Mesenchymal stem cell (in vitro differentiated cells and primary cell): ENCODE data around the gene PRR15L.

Experiments used
- DNase-seq: peaks from one replicate; pipeline ENCODE4 v3.0.0-alpha.2; 2013
- H2AFZ ChIP-seq: one replicate; pipeline ENCODE4 v1.6.1; 2013; ENCODE audit warnings: low read depth, mild to moderate bottlenecking, control low read depth, inconsistent platforms, low read length, moderate library complexity
- H2AK5ac ChIP-seq: 2 replicates; pipeline ENCODE4 v1.6.1; 2013; ENCODE audit warnings: low read length, moderate library complexity, mild to moderate bottlenecking, inconsistent platforms; ENCODE audit not compliant: severe bottlenecking
- H2BK120ac ChIP-seq: one replicate; pipeline ENCODE4 v1.6.1; 2013; ENCODE audit warnings: low read depth, mild to moderate bottlenecking, inconsistent platforms, low read length, moderate library complexity
- H2BK12ac ChIP-seq, 2 experiments: one replicate each; pipeline ENCODE4 v1.6.1; 2013; ENCODE audit warnings: inconsistent platforms in 2 of 2, low read length in 2 of 2, mild to moderate bottlenecking in 2 of 2, moderate library complexity in 2 of 2, control low read depth in 1 of 2
- H2BK15ac ChIP-seq: one replicate; pipeline ENCODE4 v1.6.1; 2013; ENCODE audit warnings: mild to moderate bottlenecking, low read depth, inconsistent platforms; ENCODE audit not compliant: poor library complexity, severe bottlenecking
- H2BK5ac ChIP-seq: 2 replicates; pipeline ENCODE4 v1.6.1; 2013; ENCODE audit warnings: low read depth, mild to moderate bottlenecking, low read length, control low read depth, inconsistent platforms; ENCODE audit not compliant: poor library complexity, severe bottlenecking
- H3K14ac ChIP-seq, 2 experiments: one replicate each; pipeline ENCODE4 v1.6.1; 2013; ENCODE audit warnings: inconsistent platforms in 2 of 2, low read length in 2 of 2, control low read depth in 1 of 2, mild to moderate bottlenecking in 1 of 2, moderate library complexity in 1 of 2
- H3K18ac ChIP-seq, 2 experiments: one replicate each; pipeline ENCODE4 v1.6.1; 2013; ENCODE audit warnings: inconsistent platforms in 2 of 2, low read length in 2 of 2, control low read depth in 1 of 2, low read depth in 1 of 2, mild to moderate bottlenecking in 1 of 2
- H3K23ac ChIP-seq, 2 experiments: one replicate each; pipeline ENCODE4 v1.6.1; 2013; ENCODE audit warnings: inconsistent platforms in 2 of 2, low read length in 2 of 2, mild to moderate bottlenecking in 2 of 2, moderate library complexity in 2 of 2, control low read depth in 1 of 2
- H3K27ac ChIP-seq: 2 replicates; pipeline ENCODE4 v1.5.1; 2013; ENCODE audit warnings: mild to moderate bottlenecking, moderate library complexity, low read length, control low read depth, inconsistent platforms; ENCODE audit not compliant: poor library complexity, severe bottlenecking
- H3K27me3 ChIP-seq, 2 experiments: 2 replicates each; pipeline versions ENCODE4 v1.6.1 to v1.7.0; 2013; ENCODE audit warnings: low read length in 2 of 2, mild to moderate bottlenecking in 2 of 2, moderate library complexity in 2 of 2, control low read depth in 1 of 2, inconsistent platforms in 1 of 2; ENCODE audit not compliant: control insufficient read depth in 1 of 2, insufficient read depth in 1 of 2
- H3K36me3 ChIP-seq, 2 experiments: 2 replicates each; pipeline versions ENCODE4 v1.6.1 to v1.7.0; 2013; ENCODE audit warnings: low read length in 2 of 2, control low read depth in 1 of 2, inconsistent platforms in 1 of 2, low read depth in 1 of 2, mild to moderate bottlenecking in 1 of 2; ENCODE audit not compliant: insufficient read depth in 2 of 2, control insufficient read depth in 1 of 2
- H3K4ac ChIP-seq, 2 experiments: one replicate each; pipeline ENCODE4 v1.6.1; 2013; ENCODE audit warnings: inconsistent platforms in 2 of 2, low read length in 2 of 2, mild to moderate bottlenecking in 2 of 2, moderate library complexity in 2 of 2, control low read depth in 1 of 2, low read depth in 1 of 2
- H3K4me1 ChIP-seq: 2 replicates; pipeline ENCODE4 v1.6.1; 2013; ENCODE audit warnings: low read depth, low read length, control low read depth; ENCODE audit not compliant: control insufficient read depth, insufficient read depth
- H3K4me2 ChIP-seq: 2 replicates; pipeline ENCODE4 v1.6.1; 2013; ENCODE audit warnings: low read length, mild to moderate bottlenecking, inconsistent platforms; ENCODE audit not compliant: poor library complexity, severe bottlenecking
- H3K4me3 ChIP-seq, 2 experiments: 2 replicates each; pipeline versions ENCODE4 v1.5.1 to v1.7.0; 2013; ENCODE audit warnings: low read length in 2 of 2, mild to moderate bottlenecking in 2 of 2, control low read depth in 1 of 2, low read depth in 1 of 2; ENCODE audit not compliant: insufficient read depth in 1 of 2
- H3K79me1 ChIP-seq: replicated peaks from 2 replicates; pipeline ENCODE4 v1.6.1; 2013; ENCODE audit warnings: mild to moderate bottlenecking, control low read depth, low read length, inconsistent platforms; ENCODE audit not compliant: poor library complexity, severe bottlenecking
- H3K9ac ChIP-seq: 2 replicates; pipeline ENCODE4 v1.7.0; 2013; ENCODE audit warnings: mild to moderate bottlenecking, low read length, moderate library complexity
- H3K9me3 ChIP-seq: 2 replicates; pipeline ENCODE4 v1.7.0; 2013; ENCODE audit warnings: mild to moderate bottlenecking, low read length; ENCODE audit not compliant: control insufficient read depth
- H4K8ac ChIP-seq: one replicate; pipeline ENCODE4 v1.6.1; 2013; ENCODE audit warnings: inconsistent platforms, mild to moderate bottlenecking, low read length, moderate library complexity
- H4K91ac ChIP-seq: one replicate; pipeline ENCODE4 v1.6.1; 2013; ENCODE audit warnings: mild to moderate bottlenecking, low read length, inconsistent platforms
- WGBS: methylation state at CpG from one replicate; pipeline ENCODE4 v1.1.7; 2013; ENCODE audit warnings: mixed read lengths; 5-methylcytosine and 5-hydroxymethylcytosine counted together

PRR15L gene

DNA sequence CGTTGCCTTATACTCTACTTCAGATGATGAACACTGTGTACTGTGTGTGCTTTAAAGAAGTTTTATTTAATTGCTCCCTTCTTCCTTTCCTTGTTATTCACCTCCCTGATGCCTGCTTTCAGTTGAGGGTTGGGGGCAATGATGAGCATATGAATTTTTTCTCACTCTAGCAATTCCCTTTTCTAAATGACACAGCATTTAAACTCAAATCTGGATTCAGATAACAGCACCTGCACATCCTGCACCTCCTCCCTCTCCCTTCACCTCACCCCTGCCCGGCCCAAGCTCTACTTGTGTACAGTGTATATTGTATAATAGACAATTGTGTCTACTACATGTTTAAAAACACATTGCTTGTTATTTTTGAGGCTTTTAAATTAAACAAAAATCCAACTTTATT is 29.3 kb downstream of the PRR15L start:
- no peak overlapping the region for H3K4ac ChIP-seq
- no peak overlapping the region for H2AFZ ChIP-seq
- H3K14ac ChIP-seq = no peak overlapping the region
- H2BK120ac ChIP-seq = no peak overlapping the region
- H3K4me1 ChIP-seq = no peaks in the 10 kb centered on the region
- no peak for DNase-seq
- H2BK12ac ChIP-seq = no peak overlapping the region
- no peaks in the 10 kb centered on the region for H3K79me1 ChIP-seq
- peaks cover 40 to 47% of the 10 kb centered on the region in 2 experiments for H3K36me3 ChIP-seq
- no peak overlapping the region for H3K23ac ChIP-seq
- H3K9me3 ChIP-seq = no peaks in the 10 kb centered on the region
- no CpG with 5 or more reads among the region's 2 CpGs for WGBS
- H3K9ac ChIP-seq = no peak overlapping the region
- no peak overlapping the region for H4K8ac ChIP-seq
- H2BK5ac ChIP-seq = no peak overlapping the region
- no peak overlapping the region for H2AK5ac ChIP-seq
- no peak overlapping the region for H3K18ac ChIP-seq
- H3K27ac ChIP-seq = no peak overlapping the region
- no peak overlapping the region for H4K91ac ChIP-seq
- no peak overlapping the region for H3K4me3 ChIP-seq
- no peak overlapping the region for H3K4me2 ChIP-seq
- no peaks in the 10 kb centered on the region for H3K27me3 ChIP-seq
- H2BK15ac ChIP-seq = no peak overlapping the region

DNA sequence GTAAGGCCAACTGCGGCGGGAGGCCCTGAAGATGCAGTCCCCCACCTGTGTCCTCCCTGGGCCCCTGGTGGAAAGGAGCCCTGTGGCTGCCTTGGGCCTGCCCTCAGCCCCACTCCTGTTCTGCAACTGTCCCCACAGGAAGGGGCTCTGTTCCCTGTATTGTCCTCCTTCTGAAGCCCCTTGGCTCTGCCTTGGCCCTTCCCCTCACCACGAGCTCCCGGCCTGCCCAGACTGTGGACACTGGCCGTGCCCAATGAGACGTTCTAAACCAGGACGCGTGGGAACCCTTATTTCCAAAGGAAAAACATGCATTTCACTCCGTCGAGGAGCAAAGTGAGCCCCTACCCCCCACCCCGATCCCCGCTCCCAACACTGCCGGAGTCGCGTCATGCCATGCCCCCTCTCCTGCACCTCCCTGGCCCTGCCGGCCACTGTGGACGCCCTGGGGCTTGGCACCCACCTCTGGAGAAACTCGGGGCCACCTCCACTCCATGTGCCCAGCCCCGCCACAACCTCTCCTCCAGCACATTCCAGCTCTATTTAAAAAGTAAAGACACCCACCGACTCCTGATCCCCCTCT is 29.8 kb downstream of the PRR15L start:
- Histone ChIP-seq H3K79me1 (no peaks in the 10 kb centered on the region), H3K27ac (no peak overlapping the region), H3K27me3 (no peaks in the 10 kb centered on the region), H2BK5ac (no peak overlapping the region), H3K23ac (no peak overlapping the region), H2BK15ac (no peak overlapping the region), H3K9ac (no peak overlapping the region), H3K9me3 (no peaks in the 10 kb centered on the region), H3K36me3 (peaks cover 45 to 52% of the 10 kb centered on the region in 2 experiments), H4K91ac (no peak overlapping the region), H3K4ac (no peak overlapping the region), H2BK12ac (no peak overlapping the region), H3K4me1 (no peaks in the 10 kb centered on the region), H3K4me2 (no peak overlapping the region), H2AFZ (no peak overlapping the region), H2AK5ac (no peak overlapping the region), H3K18ac (no peak overlapping the region), H3K14ac (no peak overlapping the region), H3K4me3 (no peak overlapping the region), H4K8ac (no peak overlapping the region), H2BK120ac (no peak overlapping the region)
- DNase-seq = no peak
- WGBS = 98% methylated on average over 18 of the region's 20 CpGs

DNA sequence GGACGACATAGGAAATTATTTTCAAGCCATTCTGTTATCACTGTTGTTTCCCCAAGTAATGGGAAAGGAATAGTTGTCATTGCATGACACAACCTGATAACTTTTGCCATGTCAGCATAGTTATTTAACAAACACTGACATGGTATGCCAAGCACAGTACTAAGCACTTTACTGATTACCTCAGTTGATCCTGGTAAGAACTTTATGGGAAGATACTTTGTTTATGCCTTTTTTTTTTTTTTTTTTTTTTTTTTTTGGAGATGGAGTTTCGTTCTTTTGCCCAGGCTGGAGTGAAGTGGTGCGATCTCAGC is 32.0 kb downstream of the PRR15L start:
- H2BK120ac ChIP-seq = no peak overlapping the region

DNA sequence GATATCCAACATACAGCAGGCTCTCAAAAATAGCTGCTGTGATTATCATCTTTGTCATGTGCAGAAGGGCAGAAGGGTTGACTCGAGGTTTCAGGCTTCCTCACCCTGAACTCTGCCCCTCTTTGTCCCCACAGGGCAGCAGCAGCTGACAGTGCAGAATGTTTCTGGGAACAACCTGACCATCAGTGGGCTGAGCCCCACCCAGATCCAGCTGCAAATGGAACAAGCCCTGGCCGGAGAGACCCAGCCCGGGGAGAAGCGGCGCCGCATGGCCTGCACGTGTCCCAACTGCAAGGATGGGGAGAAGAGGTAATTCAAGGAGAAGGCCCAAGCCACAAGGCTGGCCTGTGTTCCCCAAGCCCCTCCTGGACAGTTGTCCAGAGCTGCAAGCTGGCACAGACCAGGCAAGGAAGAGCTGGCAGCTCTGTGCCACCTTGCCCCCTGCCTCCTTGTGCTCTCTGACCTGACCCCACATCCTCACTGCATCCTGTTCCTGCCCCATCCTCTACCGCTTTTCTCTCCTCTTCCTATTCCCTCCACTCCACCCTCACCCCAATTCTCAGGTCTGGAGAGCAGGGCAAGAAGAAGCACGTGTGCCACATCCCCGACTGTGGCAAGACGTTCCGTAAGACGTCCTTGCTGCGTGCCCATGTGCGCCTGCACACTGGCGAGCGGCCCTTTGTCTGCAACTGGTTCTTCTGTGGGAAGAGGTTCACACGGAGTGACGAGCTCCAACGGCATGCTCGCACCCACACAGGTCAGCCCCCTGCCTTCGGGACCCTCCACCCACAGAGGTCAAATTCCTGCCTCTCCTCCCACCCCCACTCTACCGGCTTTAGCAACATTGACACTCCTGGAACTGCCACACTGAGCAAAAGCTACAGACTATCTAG is 32.7 kb downstream of the PRR15L start:
- Histone ChIP-seq H3K4me1 (no peaks in the 10 kb centered on the region), H3K27me3 (no peaks in the 10 kb centered on the region), H2AK5ac (no peak overlapping the region), H2BK12ac (no peak overlapping the region), H3K4me3 (no peak overlapping the region), H2BK15ac (no peak overlapping the region), H3K27ac (no peak overlapping the region), H3K79me1 (no peaks in the 10 kb centered on the region), H4K91ac (no peak overlapping the region), H3K4ac (no peak overlapping the region), H3K9me3 (no peaks in the 10 kb centered on the region), H2BK120ac (no peak overlapping the region), H3K4me2 (no peak overlapping the region), H3K23ac (no peak overlapping the region), H2BK5ac (no peak overlapping the region), H3K9ac (no peak overlapping the region), H3K14ac (no peak overlapping the region), H2AFZ (no peak overlapping the region), H3K36me3 (peaks cover 48 to 56% of the 10 kb centered on the region in 2 experiments), H4K8ac (no peak overlapping the region), H3K18ac (no peak overlapping the region)
- WGBS = 94% methylated on average over 23 of the region's 23 CpGs
- DNase-seq = no peak

More for the DNA sequence above, 32.0 kb downstream of the PRR15L start:
- Histone ChIP-seq H3K79me1 (no peaks in the 10 kb centered on the region), H4K91ac (no peak overlapping the region), H2AFZ (no peak overlapping the region), H3K4me2 (no peak overlapping the region), H2AK5ac (no peak overlapping the region), H2BK5ac (no peak overlapping the region), H3K4ac (no peak overlapping the region), H3K23ac (no peak overlapping the region), H3K36me3 (peaks cover 51 to 56% of the 10 kb centered on the region in 2 experiments), H4K8ac (no peak overlapping the region), H3K18ac (no peak overlapping the region), H3K9ac (no peak overlapping the region), H2BK15ac (no peak overlapping the region), H3K9me3 (no peaks in the 10 kb centered on the region), H3K27me3 (no peaks in the 10 kb centered on the region), H3K27ac (no peak overlapping the region), H3K4me3 (no peak overlapping the region), H2BK12ac (no peak overlapping the region), H3K14ac (no peak overlapping the region), H3K4me1 (no peaks in the 10 kb centered on the region)
- DNase-seq = no peak
- WGBS = 100% methylated on average over 2 of the region's 3 CpGs
